SH-SY5Y (cell line): ENCODE measurements around the gene ATRAID.

Source experiments
- GATA2 ChIP-seq: IDR thresholded peaks from 2 replicates; pipeline ENCODE4 v1.6.1; 2011; ENCODE audit warnings: mild to moderate bottlenecking, low read depth, low read length
- GATA3 ChIP-seq: IDR thresholded peaks from 2 replicates; pipeline ENCODE4 v1.6.1; 2011; ENCODE audit warnings: low read depth, mild to moderate bottlenecking, low read length, moderate library complexity

GRCh38 chr2:27199241-27199640 lies 12.6 kb upstream of the ATRAID start:
- no peak for TF ChIP-seq GATA3
- no peak for TF ChIP-seq GATA2
